Measurements from ENCODE around the gene NSDHL.

Gene NSDHL

DNA sequence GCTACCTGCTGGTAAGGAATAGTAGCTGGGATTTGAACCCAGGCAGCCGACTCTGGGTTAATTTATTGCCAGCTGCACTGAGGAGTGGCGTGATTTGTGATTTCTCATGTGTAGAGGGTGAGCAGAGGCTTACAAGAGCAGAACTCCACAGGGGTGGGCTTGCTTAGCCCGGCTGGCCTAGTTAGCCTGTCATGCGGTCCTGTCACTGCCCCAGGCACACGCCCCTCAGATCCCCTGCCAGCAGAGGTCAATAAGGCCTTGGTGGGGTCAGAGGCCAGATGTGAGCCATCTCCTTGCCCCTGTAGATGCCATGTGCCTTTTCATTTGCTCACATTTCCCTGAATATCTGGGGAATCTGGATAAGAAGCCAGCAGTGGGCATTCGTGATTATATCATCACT is 13.4 kb downstream of the NSDHL start:
- DNase-seq (ENCODE audit: low read depth) = no peak

- DNase-seq (ENCODE audit: low read depth) = no peak
Observed at GRCh38 chrX:152845618-152846240, 14.9 kb downstream of the NSDHL start.

- no peak for DNase-seq (ENCODE audit: low read depth)
Observed at GRCh38 chrX:152847281-152847680, 16.4 kb downstream of the NSDHL start.

- DNase-seq (ENCODE audit: low read depth) = no peak
Observed at GRCh38 chrX:152850465-152850864, 19.6 kb downstream of the NSDHL start.

- no peak for DNase-seq (ENCODE audit: low read depth)
Observed at GRCh38 chrX:152853986-152854385, 23.1 kb downstream of the NSDHL start.

- no peak for DNase-seq (ENCODE audit: low read depth)
Observed at GRCh38 chrX:152861116-152861515, 30.3 kb downstream of the NSDHL start.

- DNase-seq (ENCODE audit: low read depth) = no peak
Observed at GRCh38 chrX:152861826-152862225, 31.0 kb downstream of the NSDHL start.

DNA sequence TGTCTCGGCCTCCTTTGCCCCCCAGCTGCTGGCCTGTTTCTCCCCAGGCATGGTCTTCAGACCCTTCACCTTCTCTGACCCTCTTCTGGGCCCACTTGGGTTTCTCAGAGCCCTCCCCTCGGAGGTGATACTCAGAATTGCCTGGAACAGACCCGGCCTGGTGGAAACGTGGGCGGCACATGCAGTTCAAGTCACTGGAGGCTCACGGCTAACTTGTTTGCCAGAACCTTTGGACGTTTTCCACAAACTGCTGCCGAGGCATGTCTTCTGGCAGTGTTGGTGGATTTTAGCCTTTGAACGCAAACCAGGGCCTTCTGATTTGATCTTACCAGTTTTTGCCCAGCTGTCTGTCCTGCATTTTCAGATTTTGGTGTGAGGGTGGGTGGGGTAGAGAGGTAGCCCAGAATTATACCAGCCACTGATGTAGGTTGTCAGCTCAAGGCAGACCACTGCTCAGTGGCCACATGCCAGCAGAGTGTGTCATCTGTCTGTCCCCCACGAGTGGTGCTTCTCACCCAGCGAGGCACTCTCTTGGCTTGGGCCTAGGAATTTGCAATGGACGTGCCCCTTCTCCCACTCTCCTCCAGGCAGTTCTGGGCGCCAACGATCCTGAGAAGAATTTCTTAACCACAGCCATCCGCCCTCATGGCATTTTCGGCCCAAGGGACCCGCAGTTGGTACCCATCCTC is 34.5 kb downstream of the NSDHL start:
- no peak for DNase-seq (ENCODE audit: low read depth)

DNA sequence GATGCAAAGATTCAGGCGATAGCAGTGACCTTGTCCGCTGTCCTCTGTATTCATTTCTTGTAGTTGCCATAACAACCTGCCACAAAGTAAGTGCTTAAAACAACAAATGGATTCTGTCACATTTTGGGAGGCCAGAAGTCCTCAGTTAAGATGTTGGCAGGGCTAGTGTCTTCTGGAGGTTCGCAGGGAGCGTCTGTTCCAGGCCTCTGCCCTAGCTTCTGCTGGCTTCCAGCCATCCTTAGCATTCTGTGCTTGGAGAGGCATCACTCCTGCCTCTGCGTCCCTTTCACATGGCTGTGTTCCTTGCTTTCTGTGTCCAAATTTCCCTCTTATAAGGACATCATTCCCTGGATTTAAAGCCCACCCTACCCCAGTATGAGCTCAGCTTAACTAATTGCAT is 35.5 kb downstream of the NSDHL start:
- no peak for DNase-seq (ENCODE audit: low read depth)

DNA sequence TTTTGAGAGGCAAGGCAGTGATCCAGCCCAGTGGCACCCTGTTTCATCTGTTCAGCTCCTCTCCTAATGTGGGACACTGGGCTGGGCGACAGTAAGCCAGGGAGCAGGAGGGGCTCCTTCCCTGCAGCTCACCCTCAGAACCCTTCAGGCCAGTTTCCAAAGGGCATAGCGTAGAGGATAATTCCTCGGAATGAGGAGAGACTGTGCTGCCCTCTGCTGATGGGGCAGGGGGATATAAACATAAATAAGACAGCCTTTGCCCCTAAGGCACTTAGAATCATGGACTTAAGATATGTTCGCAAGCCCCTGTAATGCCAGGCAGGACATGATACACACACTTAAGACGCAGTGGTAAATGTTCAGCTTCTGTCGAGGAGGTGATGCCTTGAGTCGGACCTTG is 39.1 kb downstream of the NSDHL start:
- no peak for DNase-seq (ENCODE audit: low read depth)

GRCh38 chrX:152871260-152871659 is 40.4 kb downstream of the NSDHL start:
- no peak for DNase-seq (ENCODE audit: low read depth)

DNA sequence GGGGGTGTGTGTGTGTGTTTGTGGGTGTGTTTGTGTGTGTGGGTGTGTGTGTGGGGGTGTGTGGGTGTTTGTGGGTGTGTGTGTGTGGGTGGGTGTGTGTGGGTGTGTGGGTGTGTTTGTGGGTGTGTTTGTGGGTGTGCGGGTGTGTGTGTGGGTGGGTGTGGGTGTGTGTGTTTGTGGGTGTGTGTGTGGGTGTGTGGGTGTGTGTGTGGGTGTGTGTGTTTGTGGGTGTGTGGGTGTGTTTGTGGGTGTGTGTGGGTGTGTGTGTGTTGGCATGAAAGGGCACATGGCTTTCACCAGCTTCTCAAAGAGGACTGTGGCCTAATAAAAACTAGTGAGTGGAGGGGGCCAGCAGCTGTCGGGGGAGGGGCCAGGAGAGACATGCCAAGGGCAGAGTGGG is 41.7 kb downstream of the NSDHL start:
- no peak for DNase-seq (ENCODE audit: low read depth)

- no peak for DNase-seq (ENCODE audit: low read depth)
Observed at GRCh38 chrX:152873361-152873760, 42.5 kb downstream of the NSDHL start.

- no peak for DNase-seq (ENCODE audit: low read depth)
Observed at GRCh38 chrX:152876931-152877840, 46.3 kb downstream of the NSDHL start.

GRCh38 chrX:152878976-152879755 is 48.3 kb downstream of the NSDHL start:
- DNase-seq (ENCODE audit: low read depth) = no peak

DNA sequence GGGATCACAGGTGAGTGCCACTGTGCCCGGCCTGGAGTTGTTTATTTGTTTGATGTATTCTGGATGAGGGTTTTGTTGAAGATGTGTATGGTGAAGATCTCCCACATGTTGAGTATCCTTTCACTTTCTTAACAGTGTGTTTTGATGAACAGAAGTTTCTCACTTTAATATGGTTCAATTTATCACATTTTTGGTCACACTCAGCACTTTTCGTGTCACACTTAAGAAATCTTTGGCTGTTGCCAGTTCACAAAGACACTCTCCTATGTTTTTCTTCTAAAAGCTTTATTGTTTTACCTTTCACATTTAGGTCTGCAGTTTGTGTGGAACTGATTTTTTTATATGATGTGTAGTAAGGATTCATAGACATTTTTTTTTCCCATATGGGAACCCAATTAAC is 50.4 kb downstream of the NSDHL start:
- no peak for DNase-seq (ENCODE audit: low read depth)

DNA sequence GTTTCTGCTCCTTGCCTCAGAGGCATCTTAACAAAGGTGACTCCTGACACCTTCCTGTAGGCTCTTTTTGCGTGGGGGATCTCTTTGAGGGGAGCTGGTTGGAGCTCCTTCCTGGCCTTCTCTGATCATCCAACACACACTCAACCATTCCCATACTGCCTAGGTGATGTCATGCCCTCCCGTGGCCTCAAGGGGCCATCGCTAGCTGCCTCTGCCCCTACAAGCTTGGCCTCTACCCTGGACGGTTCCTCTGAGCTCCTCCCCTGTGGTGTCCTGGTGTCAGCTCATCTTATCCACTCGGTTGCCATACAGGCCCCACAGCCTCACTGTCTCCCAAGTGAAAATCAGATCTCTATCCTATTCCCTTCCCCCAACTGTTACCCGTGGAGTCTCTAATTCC is 53.3 kb downstream of the NSDHL start:
- DNase-seq (ENCODE audit: low read depth) = no peak

GRCh38 chrX:152886716-152887115 is 55.9 kb downstream of the NSDHL start:
- no peak for DNase-seq (ENCODE audit: low read depth)

- DNase-seq (ENCODE audit: low read depth) = no peak
Observed at GRCh38 chrX:152892499-152892898, 61.6 kb downstream of the NSDHL start.

- no peak for DNase-seq (ENCODE audit: low read depth)
Observed at GRCh38 chrX:152892999-152893891, 62.4 kb downstream of the NSDHL start.

DNA sequence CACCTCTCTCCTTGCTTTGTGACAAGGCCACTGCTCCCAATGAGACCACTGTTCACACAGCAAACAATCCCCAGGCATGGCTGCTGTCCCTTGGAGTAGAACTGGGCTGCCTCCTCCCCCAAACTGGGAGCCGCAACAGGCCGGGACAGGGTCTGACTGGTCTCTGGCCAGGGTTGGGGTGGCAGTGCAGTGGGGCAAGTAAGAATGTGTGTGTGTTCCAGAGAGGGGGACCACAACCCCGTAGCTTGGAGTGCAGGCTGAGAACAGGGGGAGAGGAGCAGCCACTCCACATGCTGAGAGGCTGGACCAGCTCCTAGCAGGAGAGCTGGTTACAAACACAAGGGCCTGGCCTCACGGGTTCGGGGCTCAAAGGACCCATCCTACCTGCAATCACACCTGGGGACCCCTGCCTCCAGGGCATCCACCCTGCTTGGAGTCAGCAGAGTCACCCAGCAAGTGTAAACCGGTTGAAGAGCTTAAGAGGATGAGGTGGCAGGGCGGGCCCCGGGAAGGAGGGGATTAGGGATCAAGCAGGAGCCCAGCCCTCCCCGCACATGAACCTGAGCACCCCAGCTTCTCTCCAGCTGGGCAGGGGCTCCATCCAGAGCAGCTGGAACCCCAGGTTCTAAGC is 63.2 kb downstream of the NSDHL start:
- no peak for DNase-seq (ENCODE audit: low read depth)

All from GM04504 (cell line).